ENCODE data around the gene CDH12.

DNA sequence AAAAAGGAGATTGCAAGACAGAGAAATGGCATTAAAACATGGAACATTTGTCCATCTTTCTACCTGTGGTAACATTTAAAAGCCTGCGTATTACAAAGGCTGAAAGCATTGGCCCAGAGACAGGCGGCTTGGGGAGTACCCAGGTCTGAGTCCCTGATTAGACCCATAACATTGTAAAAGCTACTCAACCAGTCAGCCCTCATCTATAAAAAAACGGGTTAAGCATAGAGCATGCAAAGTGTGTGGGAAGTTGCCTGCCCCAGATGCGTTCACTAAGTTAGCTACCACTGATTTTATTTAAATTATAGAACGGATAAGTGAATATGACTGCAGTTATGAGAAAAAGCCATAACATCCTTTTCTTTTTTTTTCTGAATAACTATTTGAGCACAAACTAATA lies 276.1 kb downstream of the CDH12 start:
- no peak for TF ChIP-seq TAF1 (IDR thresholded peaks at IDR 0.05; ENCODE audit: borderline replicate concordance, insufficient read depth, low read length)
- TF ChIP-seq POLR2AphosphoS5 (IDR thresholded peaks at IDR 0.05; ENCODE audit: low read depth, low read length) = no peak
- TF ChIP-seq REST (IDR thresholded peaks at IDR 0.05; ENCODE audit: insufficient read depth in 1 of 2, low read depth in 2 of 2, low read length in 2 of 2) = no peak
- TF ChIP-seq SIN3A (IDR thresholded peaks at IDR 0.05; ENCODE audit: borderline replicate concordance, insufficient read depth, low read length) = no peak
- TF ChIP-seq FOXP2 (optimal IDR thresholded peaks at IDR 0.05; ENCODE audit: borderline replicate concordance, extremely low read depth, extremely low read length, insufficient read depth) = no peak

Data from PFSK-1 (cell line).